ENCODE data around the gene KLHL22. TPM values are rescaled to one million over a fixed set of nuclear protein-coding genes. Genes with fewer than 3 reads are reported as not detected.

KLHL22 gene
- total and polyA plus RNA-seq, 2 of the 4 experiments (the other 2 are of a cell fraction): 27.1 to 30.1 TPM

GRCh38 chr22:20510811-20511577 is 15.4 kb upstream of the KLHL22 start (continued):
- TF ChIP-seq RFX5 (IDR thresholded peaks at IDR 0.05; ENCODE audit: low read depth, low read length): no peak
- TF ChIP-seq USF2 (IDR thresholded peaks at IDR 0.05; ENCODE audit: low read depth, low read length): no peak
- no peak for TF ChIP-seq SMC3 (IDR thresholded peaks at IDR 0.05; ENCODE audit: low read depth, low read length)

Measured in IMR-90 (cell line).